Measurements from ENCODE around the gene CEACAM21.

GRCh38 chr19:41566001-41566400 is 10.0 kb upstream of the CEACAM21 start:
- no peak for TF ChIP-seq USF1 (CRISPR knock-in tag; IDR thresholded peaks at IDR 0.05)
- no peak for TF ChIP-seq CTCF (IDR thresholded peaks at IDR 0.05)
- TF ChIP-seq SP1 (CRISPR knock-in tag; conservative IDR thresholded peaks at IDR 0.05), result no peak
- no peak for TF ChIP-seq ATF3 (CRISPR knock-in tag; conservative IDR thresholded peaks at IDR 0.05)
- no peak for TF ChIP-seq E2F5 (CRISPR knock-in tag; IDR thresholded peaks at IDR 0.05)
- TF ChIP-seq AR (CRISPR knock-in tag; IDR thresholded peaks at IDR 0.05), result no peak
- TF ChIP-seq TCF7 (CRISPR knock-in tag; IDR thresholded peaks at IDR 0.05; ENCODE audit: low read depth), result no peak
- TF ChIP-seq FOXJ3 (CRISPR knock-in tag; IDR thresholded peaks at IDR 0.05; ENCODE audit: borderline replicate concordance), result no peak
- no peak for TF ChIP-seq CBFB (CRISPR knock-in tag; IDR thresholded peaks at IDR 0.05; ENCODE audit: low read depth)
- no peak for TF ChIP-seq NFE2L1 (CRISPR knock-in tag; IDR thresholded peaks at IDR 0.05)
- no peak for TF ChIP-seq ATF2 (CRISPR knock-in tag; IDR thresholded peaks at IDR 0.05; ENCODE audit: borderline replicate concordance, low read depth)

All from WTC11 (cell line).